Tibial nerve (tissue), 4 donors: ENCODE measurements around the gene RGS6. TPM values are rescaled to one million over a fixed set of nuclear protein-coding genes. Genes with fewer than 3 reads are reported as not detected.
A peak's percentile ranks its signal among the peaks of the same experiment; 100 is the strongest.

Experiments
- DNase-seq, 2 donors: peaks; one replicate each; pipeline ENCODE4 v3.0.0-alpha.2; 2019; ENCODE audit warnings: low spot score in 2 of 2
- H3K27ac ChIP-seq, 4 donors: fragments of 200-600 bp; sonication (generic) in 3 of 4; one replicate each; pipeline ENCODE4 v1.5.1; 2017 to 2019; ENCODE audit warnings: mild to moderate bottlenecking in 1 of 4
- H3K27me3 ChIP-seq, 2 donors: fragments of 200-600 bp; sonication (generic) in 1 of 2; one replicate each; pipeline versions ENCODE4 v1.5.1 to v1.6.0; 2017 to 2019
- H3K36me3 ChIP-seq, 3 donors: fragments of 200-600 bp; sonication (generic); one replicate each; pipeline ENCODE4 v1.5.1; 2018 to 2019
- H3K4me1 ChIP-seq, 4 donors: fragments of 200-600 bp; sonication (generic) in 3 of 4; one replicate each; pipeline ENCODE4 v1.5.1; 2017 to 2019
- H3K4me3 ChIP-seq, 4 donors: fragments of 200-600 bp; sonication (generic) in 3 of 4; one replicate each; pipeline ENCODE4 v1.5.1; 2017 to 2019; ENCODE audit warnings: mild to moderate bottlenecking in 1 of 4, moderate library complexity in 1 of 4
- H3K9me3 ChIP-seq, 4 donors: fragments of 200-600 bp; sonication (generic) in 3 of 4; one replicate each; pipeline ENCODE4 v1.5.1; 2017 to 2019
- EP300 ChIP-seq, 2 donors: sonication (generic); formaldehyde crosslinking; IDR thresholded peaks; one replicate each; pipeline ENCODE4 v1.6.1; 2017; ENCODE audit warnings: antibody characterized with exemption in 2 of 2, mild to moderate bottlenecking in 1 of 2
- POLR2A ChIP-seq, 2 donors: fragments of 450-650 bp; IDR thresholded peaks; one replicate each; pipeline ENCODE4 v1.6.1; 2017; ENCODE audit warnings: antibody characterized with exemption in 2 of 2, mild to moderate bottlenecking in 2 of 2, moderate library complexity in 2 of 2
- WGBS, 2 donors: methylation state at CpG; one replicate each; pipeline ENCODE4 v1.1.5; 2018; 5-methylcytosine and 5-hydroxymethylcytosine counted together
- total RNA-seq, 4 donors: library from RNA; depleted of rRNA; stranded (reverse); fragments of >200 nt; gene quantifications; one replicate each; pipeline ENCODE4 v1.1.0, GENCODE V29; 2016
- TF ChIP-seq, protein P1 (sequence below), 5 experiments: fragments of 200-600 bp in 3 of 5; fragments of 450-650 bp in 2 of 5; sonication (generic) in 3 of 5; IDR thresholded peaks; one replicate each; pipeline ENCODE4 v1.5.1; 2016 to 2019; ENCODE audit warnings: antibody characterized with exemption in 5 of 5, mild to moderate bottlenecking in 3 of 5, moderate library complexity in 2 of 5

RGS6 gene
- total RNA-seq, 4 donors from 2014 or later: 43.5 to 67.2 (median 54.7) TPM

DNA sequence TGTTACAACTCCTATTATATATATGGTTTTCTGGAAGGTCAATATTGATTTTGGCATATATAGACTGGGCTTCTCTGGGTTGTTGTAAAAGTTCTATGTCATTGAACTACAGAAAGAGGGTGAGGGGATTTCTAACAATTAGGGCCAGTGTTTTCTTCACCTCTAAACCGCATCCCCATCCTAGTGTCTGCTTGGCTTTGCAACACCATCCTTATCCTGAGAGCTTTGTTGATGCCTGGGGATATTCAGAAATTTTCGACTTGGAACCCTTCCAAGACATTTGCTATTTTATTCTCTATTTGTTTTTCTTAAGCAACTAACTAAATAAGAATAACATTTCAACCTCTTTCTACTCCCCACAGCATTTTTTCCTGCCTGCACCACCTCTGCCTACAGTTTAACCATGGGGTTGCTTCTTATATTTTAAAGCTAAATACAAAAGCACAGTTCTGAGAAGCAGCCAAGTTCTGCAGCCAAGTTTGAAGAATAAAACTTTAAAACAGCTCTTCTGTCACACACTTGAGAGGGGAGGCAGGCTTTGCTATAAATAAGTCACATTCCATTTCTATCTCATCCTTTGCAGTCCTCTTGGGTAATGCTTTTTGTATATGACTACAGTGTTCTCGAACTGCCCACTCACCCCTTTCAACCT lies 53.4 kb downstream of the RGS6 start:
- Histone ChIP-seq H3K27me3 (no peaks in the 10 kb centered on the region), H3K9me3 (no peaks in the 10 kb centered on the region), H3K4me3 (no peak overlapping the region), H3K36me3 (no peaks in the 10 kb centered on the region), H3K27ac (peak overlapping the region in 2 of 4 donors; percentile 17 to 52), H3K4me1 (peaks cover 0 to 15% (median 2%) of the 10 kb centered on the region in 4 donors)
- no peak for DNase-seq
- WGBS, 2 donors: 12 to 21% methylated on average over 3 of the region's 3 CpGs
- TF ChIP-seq EP300 (IDR thresholded peaks at IDR 0.05) (no peak), POLR2A (IDR thresholded peaks at IDR 0.05) (no peak)
- TF ChIP-seq, protein P1, sequence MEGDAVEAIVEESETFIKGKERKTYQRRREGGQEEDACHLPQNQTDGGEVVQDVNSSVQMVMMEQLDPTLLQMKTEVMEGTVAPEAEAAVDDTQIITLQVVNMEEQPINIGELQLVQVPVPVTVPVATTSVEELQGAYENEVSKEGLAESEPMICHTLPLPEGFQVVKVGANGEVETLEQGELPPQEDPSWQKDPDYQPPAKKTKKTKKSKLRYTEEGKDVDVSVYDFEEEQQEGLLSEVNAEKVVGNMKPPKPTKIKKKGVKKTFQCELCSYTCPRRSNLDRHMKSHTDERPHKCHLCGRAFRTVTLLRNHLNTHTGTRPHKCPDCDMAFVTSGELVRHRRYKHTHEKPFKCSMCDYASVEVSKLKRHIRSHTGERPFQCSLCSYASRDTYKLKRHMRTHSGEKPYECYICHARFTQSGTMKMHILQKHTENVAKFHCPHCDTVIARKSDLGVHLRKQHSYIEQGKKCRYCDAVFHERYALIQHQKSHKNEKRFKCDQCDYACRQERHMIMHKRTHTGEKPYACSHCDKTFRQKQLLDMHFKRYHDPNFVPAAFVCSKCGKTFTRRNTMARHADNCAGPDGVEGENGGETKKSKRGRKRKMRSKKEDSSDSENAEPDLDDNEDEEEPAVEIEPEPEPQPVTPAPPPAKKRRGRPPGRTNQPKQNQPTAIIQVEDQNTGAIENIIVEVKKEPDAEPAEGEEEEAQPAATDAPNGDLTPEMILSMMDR (IDR thresholded peaks at IDR 0.05): no peak

DNA sequence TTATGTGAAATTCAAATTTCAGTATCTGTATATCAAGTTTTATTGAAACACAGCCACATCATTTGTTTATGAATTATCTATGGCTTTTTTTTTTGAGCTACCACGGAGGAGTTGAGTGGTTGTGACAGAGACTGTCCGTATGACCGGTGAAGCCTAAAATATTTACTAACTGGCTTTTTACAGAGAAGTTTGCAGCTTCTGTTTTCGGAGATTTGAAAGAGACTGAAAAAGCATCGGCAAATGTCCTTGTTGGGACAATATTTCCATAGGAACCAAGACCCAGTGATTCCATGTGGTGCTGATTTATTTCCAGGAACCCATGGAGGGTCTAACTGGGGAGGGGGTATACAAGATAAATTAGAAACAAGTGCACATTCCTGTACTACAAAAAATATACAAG lies 56.2 kb downstream of the RGS6 start:
- Histone ChIP-seq H3K27me3 (no peaks in the 10 kb centered on the region), H3K4me3 (no peak overlapping the region), H3K27ac (no peak overlapping the region), H3K9me3 (no peaks in the 10 kb centered on the region), H3K36me3 (no peaks in the 10 kb centered on the region), H3K4me1 (peaks cover 0 to 15% (median 2%) of the 10 kb centered on the region in 4 donors)
- no peak for DNase-seq
- no peak for TF ChIP-seq EP300 (IDR thresholded peaks at IDR 0.05)
- TF ChIP-seq, protein P1 (IDR thresholded peaks at IDR 0.05): no peak
- no peak for TF ChIP-seq POLR2A (IDR thresholded peaks at IDR 0.05)
- WGBS, 2 donors: 89 to 95% methylated on average over 5 of the region's 5 CpGs

DNA sequence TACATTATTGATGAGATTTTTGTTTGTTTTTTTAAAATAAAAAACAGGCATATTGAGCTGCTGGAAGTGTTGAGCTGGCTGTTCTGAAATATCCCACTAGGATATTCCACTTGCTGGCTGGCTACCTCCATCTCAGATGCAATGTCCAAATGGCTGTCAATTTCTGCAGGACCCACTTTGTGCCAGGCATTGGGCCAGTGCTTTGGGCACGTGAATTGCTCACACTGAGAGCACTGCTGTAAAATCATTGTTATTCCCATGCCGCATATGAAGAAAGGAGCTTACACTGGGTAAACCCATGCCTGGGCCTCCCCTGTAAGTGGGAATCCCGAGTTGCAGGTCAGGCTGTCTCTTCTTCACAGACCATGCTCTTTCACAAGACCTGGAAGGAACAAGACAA lies 56.7 kb downstream of the RGS6 start:
- TF ChIP-seq, protein P1 (IDR thresholded peaks at IDR 0.05): no peak
- TF ChIP-seq EP300 (IDR thresholded peaks at IDR 0.05): no peak
- TF ChIP-seq POLR2A (IDR thresholded peaks at IDR 0.05): no peak
- Histone ChIP-seq H3K4me3 (no peak overlapping the region), H3K9me3 (no peaks in the 10 kb centered on the region), H3K27ac (no peak overlapping the region), H3K4me1 (peaks cover 0 to 15% (median 2%) of the 10 kb centered on the region in 4 donors), H3K27me3 (no peaks in the 10 kb centered on the region), H3K36me3 (no peaks in the 10 kb centered on the region)
- no peak for DNase-seq
- 79 to 82% methylated on average over 3 of the region's 3 CpGs for WGBS, 2 donors

DNA sequence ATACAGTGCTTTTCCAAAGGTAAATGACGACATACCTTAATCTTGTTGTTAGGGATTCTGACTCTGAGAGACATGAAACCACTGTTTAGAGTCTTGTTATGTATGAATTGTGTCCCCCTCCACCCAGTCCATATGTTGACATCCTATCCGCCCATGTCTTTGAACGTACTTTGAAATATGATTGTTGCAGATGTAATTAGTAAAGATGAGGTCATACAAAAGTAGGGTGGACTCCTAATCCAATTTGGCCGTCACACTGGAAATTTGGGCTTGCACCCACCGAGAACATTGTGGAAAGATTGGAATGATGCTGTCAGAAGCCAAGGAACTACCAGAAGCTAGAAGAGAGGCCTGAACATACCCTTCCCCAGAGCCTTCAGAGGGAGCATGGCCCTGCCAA lies 62.2 kb downstream of the RGS6 start:
- 76 to 79% methylated on average over 5 of the region's 5 CpGs for WGBS, 2 donors
- no peak for TF ChIP-seq POLR2A (IDR thresholded peaks at IDR 0.05)
- TF ChIP-seq, protein P1 (IDR thresholded peaks at IDR 0.05): no peak
- no peak for TF ChIP-seq EP300 (IDR thresholded peaks at IDR 0.05)
- no peak overlapping the region for H3K27ac ChIP-seq
- no peaks in the 10 kb centered on the region for H3K9me3 ChIP-seq
- no peak for DNase-seq
- H3K4me1 ChIP-seq: no peaks in the 10 kb centered on the region
- H3K27me3 ChIP-seq: no peaks in the 10 kb centered on the region
- no peaks in the 10 kb centered on the region for H3K36me3 ChIP-seq
- H3K4me3 ChIP-seq: no peak overlapping the region

DNA sequence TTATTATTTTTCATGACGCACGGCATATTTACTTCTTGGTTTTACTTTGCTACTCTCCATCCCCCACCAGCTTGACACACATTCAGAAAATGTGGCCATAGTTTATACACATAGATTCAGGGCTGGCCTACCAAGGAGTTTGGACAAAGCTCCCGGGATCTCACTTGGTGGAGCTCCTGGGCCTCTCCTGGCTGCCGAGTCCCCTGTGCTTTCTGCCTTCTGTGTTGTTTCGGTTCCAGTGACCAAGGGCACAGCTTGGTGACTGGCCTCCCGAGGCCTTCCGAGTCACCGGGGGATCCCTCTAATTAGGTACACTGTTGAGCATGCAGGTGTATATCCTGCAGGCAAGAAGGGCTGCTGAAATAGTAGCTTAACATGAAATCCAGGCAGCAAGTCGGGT lies 63.5 kb downstream of the RGS6 start:
- H3K27ac ChIP-seq: no peak overlapping the region
- 91 to 96% methylated on average over 9 of the region's 9 CpGs for WGBS, 2 donors
- no peaks in the 10 kb centered on the region for H3K4me1 ChIP-seq
- H3K4me3 ChIP-seq: no peak overlapping the region
- no peaks in the 10 kb centered on the region for H3K36me3 ChIP-seq
- no peaks in the 10 kb centered on the region for H3K9me3 ChIP-seq
- no peak for DNase-seq
- TF ChIP-seq POLR2A (IDR thresholded peaks at IDR 0.05): no peak
- TF ChIP-seq, protein P1 (IDR thresholded peaks at IDR 0.05): no peak
- TF ChIP-seq EP300 (IDR thresholded peaks at IDR 0.05): no peak
- H3K27me3 ChIP-seq: no peaks in the 10 kb centered on the region
